Loucy (cell line): ENCODE results near the gene PHF20.

ENCODE experiments used
- H2AFZ ChIP-seq: fragments of 200-600 bp; sonication (generic); 2 replicates; pipeline ENCODE4 v1.6.0; 2016; ENCODE audit warnings: antibody characterized with exemption, mild to moderate bottlenecking, low read length, moderate library complexity
- H3F3A ChIP-seq: fragments of 200-600 bp; 2 replicates; pipeline ENCODE4 v1.6.0; 2016; ENCODE audit warnings: antibody characterized with exemption, low read depth, mild to moderate bottlenecking
- H3K27me3 ChIP-seq: fragments of 200-600 bp; sonication (generic); 2 replicates; pipeline ENCODE4 v1.6.1; 2014; ENCODE audit warnings: low read length, mild to moderate bottlenecking; ENCODE audit not compliant: insufficient read depth, poor library complexity, severe bottlenecking
- H3K36me3 ChIP-seq: fragments of 200-600 bp; sonication (generic); 2 replicates; pipeline ENCODE4 v1.6.1; 2016; ENCODE audit warnings: low read length; ENCODE audit not compliant: insufficient read depth
- H3K4me1 ChIP-seq: fragments of 200-600 bp; sonication (generic); 2 replicates; pipeline ENCODE4 v1.5.1; 2014; ENCODE audit warnings: low read length, mild to moderate bottlenecking; ENCODE audit not compliant: insufficient read depth, poor library complexity, severe bottlenecking
- H3K4me2 ChIP-seq: fragments of 200-600 bp; sonication (generic); 2 replicates; pipeline ENCODE4 v1.6.0; 2014; ENCODE audit warnings: antibody characterized with exemption, low read length, low read depth, mild to moderate bottlenecking; ENCODE audit not compliant: poor library complexity, severe bottlenecking
- H3K4me3 ChIP-seq: fragments of 200-600 bp; sonication (generic); 2 replicates; pipeline ENCODE4 v1.5.1; 2014; ENCODE audit warnings: low read length, mild to moderate bottlenecking, mixed read lengths; ENCODE audit not compliant: poor library complexity, severe bottlenecking
- H3K79me2 ChIP-seq: fragments of 200-600 bp; sonication (generic); 2 replicates; pipeline ENCODE4 v1.6.1; 2014; ENCODE audit warnings: low read length; ENCODE audit not compliant: insufficient read depth
- H3K9ac ChIP-seq: fragments of 200-600 bp; sonication (generic); 2 replicates; pipeline ENCODE4 v1.6.0; 2014; ENCODE audit warnings: mild to moderate bottlenecking, low read depth, low read length, moderate library complexity; ENCODE audit not compliant: poor library complexity, severe bottlenecking
- H3K9me2 ChIP-seq: fragments of 200-600 bp; sonication (generic); replicated peaks from 2 replicates; pipeline ENCODE4 v1.6.1; 2016; ENCODE audit warnings: low read depth, low read length, mixed read lengths
- H3K9me3 ChIP-seq: fragments of 200-600 bp; sonication (generic); 2 replicates; pipeline ENCODE4 v1.6.1; 2014; ENCODE audit warnings: mild to moderate bottlenecking, antibody characterized with exemption, low read length, low read depth; ENCODE audit not compliant: insufficient read depth
- H4K20me1 ChIP-seq: fragments of 200-600 bp; sonication (generic); 2 replicates; pipeline ENCODE4 v1.6.0; 2014; ENCODE audit warnings: antibody characterized with exemption, low read length, mild to moderate bottlenecking; ENCODE audit not compliant: insufficient read depth, poor library complexity, severe bottlenecking
- EZH2phosphoT487 ChIP-seq: fragments of 200-600 bp; IDR thresholded peaks from 2 replicates; pipeline ENCODE4 v1.6.1; 2018; ENCODE audit warnings: antibody characterized with exemption, mild to moderate bottlenecking, moderate library complexity, borderline replicate concordance
- TF ChIP-seq, protein P1 (sequence below): fragments of 200-600 bp; sonication (generic); conservative IDR thresholded peaks from 2 replicates; pipeline ENCODE4 v1.5.1; 2014; ENCODE audit warnings: mild to moderate bottlenecking, antibody characterized with exemption, low read length

PHF20 gene

DNA sequence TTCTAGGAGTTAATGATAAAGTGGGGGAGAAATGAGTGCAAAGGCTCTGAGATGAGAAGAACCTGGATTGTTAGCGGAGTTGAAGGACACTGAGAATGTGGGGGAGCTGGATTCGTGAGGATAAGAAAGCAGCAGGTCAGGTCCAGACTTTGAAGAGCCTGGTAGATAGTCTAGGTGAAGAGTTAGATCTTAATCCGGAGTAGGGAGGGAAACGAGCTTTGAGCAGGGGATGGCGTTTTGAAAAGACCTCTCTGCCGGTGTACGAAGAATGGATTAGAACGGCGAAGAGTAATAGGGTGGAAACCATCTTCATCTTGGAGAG, 487 bp upstream of the PHF20 start:
- Histone ChIP-seq H3K4me1 (peaks cover 62% of the 10 kb centered on the region), H3K9ac (no peak overlapping the region)

DNA sequence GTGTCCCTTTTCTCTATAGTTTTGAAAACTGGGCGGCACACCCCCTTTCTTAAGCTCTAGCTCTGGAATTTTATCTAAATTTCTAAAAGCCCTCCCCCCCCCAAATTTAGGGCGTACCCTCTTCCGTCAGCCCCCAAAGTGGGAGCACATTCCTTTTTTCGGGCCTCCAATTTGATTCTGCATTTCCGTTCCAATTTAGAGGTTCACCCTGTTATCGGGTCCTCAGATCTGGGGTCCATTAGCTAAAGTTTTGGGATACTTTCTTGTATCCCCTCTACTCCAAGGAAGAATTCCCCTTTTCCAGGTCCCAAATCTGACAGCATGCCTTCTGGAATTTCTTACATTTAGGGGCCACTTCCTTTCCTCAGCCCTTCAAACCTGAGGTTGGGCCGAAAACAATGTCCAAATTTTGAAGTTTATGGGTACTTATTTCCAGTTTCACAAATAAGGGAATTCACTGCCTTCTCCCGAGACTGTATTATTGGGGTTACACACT, 796 bp downstream of the PHF20 start:
- Histone ChIP-seq H3K9ac (peak overlapping the region; percentile 93), H3K9me2 (no peaks in the 10 kb centered on the region), H3K79me2 (peaks cover 55% of the 10 kb centered on the region), H3K27me3 (no peaks in the 10 kb centered on the region), H3K4me2 (peak overlapping the region; percentile 100), H3K4me1 (peaks cover 68% of the 10 kb centered on the region), H4K20me1 (peaks cover 33% of the 10 kb centered on the region), H2AFZ (peak overlapping the region; percentile 58), H3K36me3 (no peaks in the 10 kb centered on the region), H3K9me3 (no peaks in the 10 kb centered on the region), H3K4me3 (peak overlapping the region; percentile 94), H3F3A (peaks cover 10% of the 10 kb centered on the region; the same call in 1 of the 2 replicates)
- TF ChIP-seq, protein P1, sequence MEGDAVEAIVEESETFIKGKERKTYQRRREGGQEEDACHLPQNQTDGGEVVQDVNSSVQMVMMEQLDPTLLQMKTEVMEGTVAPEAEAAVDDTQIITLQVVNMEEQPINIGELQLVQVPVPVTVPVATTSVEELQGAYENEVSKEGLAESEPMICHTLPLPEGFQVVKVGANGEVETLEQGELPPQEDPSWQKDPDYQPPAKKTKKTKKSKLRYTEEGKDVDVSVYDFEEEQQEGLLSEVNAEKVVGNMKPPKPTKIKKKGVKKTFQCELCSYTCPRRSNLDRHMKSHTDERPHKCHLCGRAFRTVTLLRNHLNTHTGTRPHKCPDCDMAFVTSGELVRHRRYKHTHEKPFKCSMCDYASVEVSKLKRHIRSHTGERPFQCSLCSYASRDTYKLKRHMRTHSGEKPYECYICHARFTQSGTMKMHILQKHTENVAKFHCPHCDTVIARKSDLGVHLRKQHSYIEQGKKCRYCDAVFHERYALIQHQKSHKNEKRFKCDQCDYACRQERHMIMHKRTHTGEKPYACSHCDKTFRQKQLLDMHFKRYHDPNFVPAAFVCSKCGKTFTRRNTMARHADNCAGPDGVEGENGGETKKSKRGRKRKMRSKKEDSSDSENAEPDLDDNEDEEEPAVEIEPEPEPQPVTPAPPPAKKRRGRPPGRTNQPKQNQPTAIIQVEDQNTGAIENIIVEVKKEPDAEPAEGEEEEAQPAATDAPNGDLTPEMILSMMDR: no peak
- no peak for TF ChIP-seq EZH2phosphoT487

More for the DNA sequence above, 487 bp upstream of the PHF20 start:
- peak overlapping the region; percentile 77 for H3K4me2 ChIP-seq
- no peaks in the 10 kb centered on the region for H3K9me2 ChIP-seq
- peak overlapping the region; percentile 94 for H3K4me3 ChIP-seq
- no peak for TF ChIP-seq EZH2phosphoT487
- TF ChIP-seq, protein P1: no peak
- H3K27me3 ChIP-seq: no peaks in the 10 kb centered on the region
- H3K36me3 ChIP-seq: no peaks in the 10 kb centered on the region
- H3K79me2 ChIP-seq: peaks cover 42% of the 10 kb centered on the region
- no peaks in the 10 kb centered on the region for H3K9me3 ChIP-seq
- H4K20me1 ChIP-seq: peaks cover 25% of the 10 kb centered on the region
- H2AFZ ChIP-seq: peak overlapping the region; percentile 89
- H3F3A ChIP-seq: peaks cover 10% of the 10 kb centered on the region; the same call in 1 of the 2 replicates

DNA sequence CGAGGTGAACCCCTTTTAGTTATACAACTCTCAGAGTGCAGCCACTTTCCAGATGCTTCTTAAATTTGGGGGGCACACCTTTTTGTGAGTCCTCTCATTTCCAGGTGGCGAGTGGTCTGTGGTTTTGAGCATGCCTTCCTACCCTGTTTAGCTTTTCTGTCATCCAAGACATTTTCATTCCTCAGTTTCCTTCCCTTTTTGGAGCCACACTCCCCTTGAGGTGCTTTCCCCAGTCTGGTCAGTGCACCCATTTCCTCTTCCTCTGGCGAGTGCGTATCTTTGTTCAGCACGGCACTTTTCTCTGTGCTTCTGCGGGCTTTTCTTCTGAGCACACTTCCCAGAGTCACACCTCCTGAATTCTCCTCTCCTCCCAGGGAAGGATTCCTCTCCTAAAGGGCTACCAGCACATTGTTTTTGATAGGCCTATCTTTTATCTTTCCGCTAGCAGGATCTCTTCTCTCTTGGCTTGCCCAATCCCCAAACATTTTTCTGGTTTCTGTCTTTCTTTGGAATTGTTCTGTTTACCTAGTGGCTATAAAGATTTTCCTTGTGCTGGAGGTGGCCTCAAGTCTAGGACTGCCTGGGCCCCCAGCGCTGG, 1.4 kb downstream of the PHF20 start:
- Histone ChIP-seq H3K36me3 (no peaks in the 10 kb centered on the region), H3K4me3 (peak overlapping the region; percentile 94), H3K79me2 (peaks cover 59% of the 10 kb centered on the region), H3K27me3 (no peaks in the 10 kb centered on the region), H3K9ac (peak overlapping the region; percentile 93), H3F3A (peaks cover 10% of the 10 kb centered on the region; the same call in 1 of the 2 replicates), H3K9me2 (no peaks in the 10 kb centered on the region), H3K9me3 (no peaks in the 10 kb centered on the region), H3K4me2 (peak overlapping the region; percentile 100), H4K20me1 (peaks cover 33% of the 10 kb centered on the region), H2AFZ (0 out of 2 replicates have a peak overlapping the region, but pooled peaks have one; percentile 58), H3K4me1 (peaks cover 64% of the 10 kb centered on the region)
- no peak for TF ChIP-seq EZH2phosphoT487
- TF ChIP-seq, protein P1: no peak
